AG09309 (cell line): ENCODE results near the gene ADCY9.

ENCODE experiments used
- DNase-seq: peaks from one replicate; pipeline ENCODE4 v3.0.0-alpha.2; 2010; ENCODE audit warnings: low read depth
- H3K4me3 ChIP-seq: 2 replicates; pipeline ENCODE4 v1.5.1; 2011; ENCODE audit warnings: mild to moderate bottlenecking, low read depth, low read length, moderate library complexity; ENCODE audit not compliant: control insufficient read depth
- TF ChIP-seq, protein P1 (sequence below): IDR thresholded peaks from 2 replicates; pipeline ENCODE4 v1.5.1; 2011; ENCODE audit warnings: mild to moderate bottlenecking, low read depth, low read length, inconsistent platforms; ENCODE audit not compliant: insufficient read depth, control insufficient read depth; ENCODE audit errors: missing control alignments

The ADCY9 gene

DNA sequence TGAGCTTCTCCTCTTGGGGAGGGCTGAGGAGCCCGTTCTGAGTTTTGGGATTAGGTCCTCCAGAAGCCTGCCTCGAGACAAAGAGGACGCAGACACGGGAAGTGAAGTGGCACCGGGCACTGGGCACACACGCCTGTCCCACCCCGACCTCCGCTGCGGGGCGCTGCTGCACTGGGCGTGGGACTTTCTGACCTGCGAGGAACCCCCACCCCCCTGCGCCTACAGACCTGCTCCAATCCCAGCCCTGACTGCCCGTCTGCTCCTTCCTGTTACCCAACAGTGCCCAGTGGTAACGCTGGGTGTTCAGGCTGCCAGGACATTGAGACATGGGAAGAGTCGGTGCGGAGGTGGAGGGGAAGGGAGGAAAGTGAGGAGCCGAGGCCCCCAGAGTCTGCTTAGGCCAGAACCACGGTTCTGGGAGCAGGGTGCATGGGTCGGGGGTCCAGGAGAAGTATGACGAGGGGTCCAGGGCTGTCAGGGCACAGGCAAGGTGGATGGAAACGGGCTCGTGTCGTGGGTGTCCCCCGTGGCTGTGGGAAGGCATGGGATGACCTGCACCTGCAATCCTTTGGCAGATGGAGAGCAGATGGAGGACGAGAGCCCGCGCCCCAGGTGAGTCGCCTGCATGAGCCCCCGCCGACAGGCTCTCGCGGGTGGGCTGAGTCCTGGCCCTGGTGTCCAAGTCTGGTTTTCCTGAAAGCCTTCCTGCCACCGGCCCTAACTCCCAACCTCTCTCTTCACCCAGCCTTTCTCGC is 123.8 kb downstream of the ADCY9 start:
- DNase-seq = no peak
- TF ChIP-seq, protein P1, sequence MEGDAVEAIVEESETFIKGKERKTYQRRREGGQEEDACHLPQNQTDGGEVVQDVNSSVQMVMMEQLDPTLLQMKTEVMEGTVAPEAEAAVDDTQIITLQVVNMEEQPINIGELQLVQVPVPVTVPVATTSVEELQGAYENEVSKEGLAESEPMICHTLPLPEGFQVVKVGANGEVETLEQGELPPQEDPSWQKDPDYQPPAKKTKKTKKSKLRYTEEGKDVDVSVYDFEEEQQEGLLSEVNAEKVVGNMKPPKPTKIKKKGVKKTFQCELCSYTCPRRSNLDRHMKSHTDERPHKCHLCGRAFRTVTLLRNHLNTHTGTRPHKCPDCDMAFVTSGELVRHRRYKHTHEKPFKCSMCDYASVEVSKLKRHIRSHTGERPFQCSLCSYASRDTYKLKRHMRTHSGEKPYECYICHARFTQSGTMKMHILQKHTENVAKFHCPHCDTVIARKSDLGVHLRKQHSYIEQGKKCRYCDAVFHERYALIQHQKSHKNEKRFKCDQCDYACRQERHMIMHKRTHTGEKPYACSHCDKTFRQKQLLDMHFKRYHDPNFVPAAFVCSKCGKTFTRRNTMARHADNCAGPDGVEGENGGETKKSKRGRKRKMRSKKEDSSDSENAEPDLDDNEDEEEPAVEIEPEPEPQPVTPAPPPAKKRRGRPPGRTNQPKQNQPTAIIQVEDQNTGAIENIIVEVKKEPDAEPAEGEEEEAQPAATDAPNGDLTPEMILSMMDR = no peak

DNA sequence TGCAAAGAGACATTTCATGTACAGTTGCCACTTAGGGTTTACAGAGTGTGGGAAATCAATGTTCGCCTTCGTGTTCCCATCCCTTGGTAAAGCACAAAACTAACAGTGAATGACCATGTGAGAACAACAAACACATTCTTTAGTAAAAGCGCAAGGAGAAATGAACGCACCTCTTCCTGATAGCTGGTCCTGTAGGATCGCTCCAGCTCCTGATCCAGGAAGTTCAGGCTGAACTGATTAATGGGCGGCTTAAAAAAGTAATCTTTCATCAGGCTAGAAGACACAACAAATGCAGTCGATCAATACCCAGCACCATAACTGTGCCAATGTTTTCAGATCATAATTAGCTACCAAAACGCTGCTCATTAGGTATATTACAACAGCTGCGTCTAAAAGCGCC is 127.4 kb downstream of the ADCY9 start:
- DNase-seq = no peak
- TF ChIP-seq, protein P1 = no peak
- no peak overlapping the region for H3K4me3 ChIP-seq

More for the DNA sequence above, 123.8 kb downstream of the ADCY9 start:
- H3K4me3 ChIP-seq = no peak overlapping the region

DNA sequence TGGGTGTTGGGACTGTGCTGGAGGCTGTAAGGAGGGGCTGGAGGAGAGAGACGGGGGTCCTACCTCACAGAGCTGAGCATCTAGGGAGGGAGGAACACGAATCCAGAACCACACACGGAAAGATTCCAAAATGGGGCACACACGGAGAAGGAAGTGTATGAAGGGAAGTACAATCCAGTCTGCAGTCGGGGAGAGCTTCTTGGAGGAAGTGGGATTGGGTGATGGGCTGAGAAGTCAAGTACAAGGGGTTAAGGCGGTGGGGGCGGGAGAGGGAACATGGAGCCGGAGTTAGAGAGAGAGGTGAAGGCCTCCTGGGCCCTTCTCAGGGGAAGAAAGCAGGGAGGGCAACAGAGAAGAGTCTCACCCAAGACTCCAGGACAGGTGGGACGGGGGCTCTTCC is 128.2 kb downstream of the ADCY9 start:
- TF ChIP-seq, protein P1 = no peak
- DNase-seq = no peak

DNA sequence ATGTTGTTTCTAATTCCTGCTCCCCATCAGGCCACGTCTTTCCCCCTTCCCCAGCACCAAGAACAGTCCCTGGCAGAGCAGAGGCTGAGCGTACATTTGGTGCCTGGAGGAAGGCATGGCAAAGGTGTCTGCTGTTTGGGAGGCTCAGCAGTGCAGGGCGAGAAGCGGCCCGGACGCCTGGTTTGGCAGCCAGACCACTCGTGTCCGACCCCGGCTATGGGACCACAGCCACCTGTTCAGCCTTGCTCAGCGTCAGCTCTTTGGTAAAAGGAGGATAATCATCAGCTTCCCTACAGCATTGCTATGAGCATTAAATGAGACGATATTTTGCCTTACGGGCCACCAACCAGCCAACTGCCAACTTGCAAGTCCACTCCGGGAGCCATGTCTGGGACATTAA is 129.0 kb downstream of the ADCY9 start:
- DNase-seq = no peak
- TF ChIP-seq, protein P1 = no peak
- H3K4me3 ChIP-seq = no peak overlapping the region

More for the DNA sequence above, 128.2 kb downstream of the ADCY9 start:
- H3K4me3 ChIP-seq = no peak overlapping the region

DNA sequence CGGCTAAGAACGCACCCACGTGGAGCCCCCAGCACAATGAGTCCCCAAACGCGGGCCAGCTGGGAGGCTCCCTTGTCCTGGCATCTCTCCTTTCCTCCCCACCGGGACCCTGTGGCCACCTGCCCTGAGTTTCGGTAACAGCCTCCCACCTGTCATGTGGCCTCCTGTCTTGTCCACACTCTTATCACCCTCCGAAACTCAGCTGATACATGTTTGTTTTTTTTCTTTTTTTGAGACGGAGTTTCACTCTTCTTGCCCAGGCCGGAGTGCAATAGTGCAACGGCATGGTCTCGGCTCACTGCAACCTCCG is 130.1 kb downstream of the ADCY9 start:
- no peak overlapping the region for H3K4me3 ChIP-seq
- TF ChIP-seq, protein P1 = no peak
- DNase-seq = no peak

DNA sequence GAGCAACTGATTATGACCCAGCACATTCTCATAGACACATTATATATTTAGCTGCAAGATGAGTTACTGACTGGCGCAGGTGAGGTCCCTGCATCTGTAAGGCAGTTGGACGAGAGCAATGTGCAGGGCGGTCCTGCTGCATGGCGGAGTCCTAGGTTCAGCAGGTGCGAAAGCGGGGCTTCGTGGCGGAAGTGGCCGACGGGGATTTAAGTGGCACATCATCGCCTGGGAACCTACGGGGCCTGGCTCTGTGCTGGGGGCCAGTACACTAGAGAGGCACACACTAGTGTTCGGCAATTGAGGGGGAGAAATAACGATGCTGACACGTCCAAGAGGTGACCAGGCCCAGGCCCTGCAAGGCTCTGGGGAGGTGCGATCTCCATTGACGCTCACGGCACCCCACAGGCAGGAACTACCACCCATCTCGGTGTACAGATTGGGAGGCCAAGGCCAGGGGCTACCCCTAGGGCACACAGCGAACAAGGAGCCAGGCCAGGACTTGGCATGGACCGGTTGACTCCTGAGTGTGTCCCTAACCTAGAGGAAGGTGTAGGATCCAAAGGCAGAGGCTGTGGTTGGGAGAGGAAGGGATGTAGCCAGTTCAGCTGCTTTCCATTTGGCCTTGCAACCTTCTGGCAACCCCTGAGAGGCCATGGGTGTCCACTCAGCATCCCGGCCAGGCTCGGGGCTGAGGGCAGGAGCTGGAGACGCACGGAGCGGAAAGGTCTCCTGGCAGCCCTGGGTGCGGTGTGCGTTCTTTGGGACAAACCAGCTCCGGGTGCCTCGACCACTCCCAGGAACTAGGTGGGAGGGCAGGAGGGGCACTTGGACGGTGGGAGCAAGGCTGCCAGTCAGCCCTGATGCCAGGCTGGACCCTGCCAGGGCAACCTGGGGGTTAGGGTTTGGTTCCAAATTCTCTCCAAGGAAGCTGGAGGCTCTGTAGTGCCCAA is 131.9 kb downstream of the ADCY9 start:
- H3K4me3 ChIP-seq = no peak overlapping the region
- TF ChIP-seq, protein P1 = no peak
- no peak for DNase-seq
